GM12878 (cell line): ENCODE results near the gene CHN1. TPM values are rescaled to one million over a fixed set of nuclear protein-coding genes. Genes with fewer than 3 reads are reported as not detected.

ENCODE experiments used
- FOXK2 ChIP-seq: fragments of 450-650 bp; IDR thresholded peaks from 2 replicates; pipeline ENCODE4 v1.6.1; 2017; ENCODE audit warnings: mild to moderate bottlenecking, moderate library complexity
- GATAD2B ChIP-seq: fragments of 450-650 bp; conservative IDR thresholded peaks from 2 replicates; pipeline ENCODE4 v1.6.1; 2017; ENCODE audit warnings: low read depth, mild to moderate bottlenecking, moderate library complexity
- HDGF ChIP-seq: fragments of 450-650 bp; IDR thresholded peaks from 2 replicates; pipeline ENCODE4 v1.6.1; 2016; ENCODE audit warnings: antibody characterized with exemption
- MTA2 ChIP-seq: fragments of 450-650 bp; IDR thresholded peaks from 2 replicates; pipeline ENCODE4 v1.6.1; 2016; ENCODE audit warnings: low read depth, mild to moderate bottlenecking, moderate library complexity
- NFXL1 ChIP-seq: fragments of 450-650 bp; IDR thresholded peaks from 2 replicates; pipeline ENCODE4 v1.6.1; 2017; ENCODE audit warnings: antibody characterized with exemption, mild to moderate bottlenecking, borderline replicate concordance
- RAD21 ChIP-seq: IDR thresholded peaks from 2 replicates; pipeline ENCODE4 v1.6.1; 2011; ENCODE audit warnings: mild to moderate bottlenecking, low read depth, low read length, moderate library complexity; ENCODE audit not compliant: insufficient read depth
- SMC3 ChIP-seq: IDR thresholded peaks from 2 replicates; pipeline ENCODE4 v1.6.1; 2011; ENCODE audit warnings: low read length, improper control_type of control experiment, borderline replicate concordance
- TBL1XR1 ChIP-seq: IDR thresholded peaks from 2 replicates; pipeline ENCODE4 v1.6.1; 2012; ENCODE audit warnings: low read depth, low read length, improper control_type of control experiment
- TCF3 ChIP-seq: IDR thresholded peaks from 2 replicates; pipeline ENCODE4 v1.6.1; 2012; ENCODE audit warnings: low read depth, mild to moderate bottlenecking, low read length, borderline replicate concordance; ENCODE audit not compliant: insufficient read depth
- ZZZ3 ChIP-seq: IDR thresholded peaks from 2 replicates; pipeline ENCODE4 v1.6.1; 2011; ENCODE audit warnings: low read depth; ENCODE audit not compliant: control insufficient read depth, insufficient read length
- polyA plus RNA-seq, 11 experiments: library from polyadenylated mRNA; depleted of rRNA in 4 of 11; unstranded in 6 of 11; stranded (reverse) in 5 of 11; fragments of >200 nt; fragmentation: Nextera tagmentation in 4 of 11; fragmentation: Illumina TruSeq in 1 of 11; extraction: Ambion mirVana in 4 of 11; extraction: Trizol in 1 of 11; gene quantifications; 1 replicate in 1 of 11; 2 replicates in 10 of 11; pipeline versions ENCODE4 v1.2.1 to v1.2.3, GENCODE V29; 2011 to 2016; ENCODE audit warnings: inconsistent platforms in 2 of 11, missing spikeins in 2 of 11, low read depth in 1 of 11
- total RNA-seq, 4 experiments: library from RNA; depleted of rRNA in 3 of 4; stranded (reverse); fragments of >200 nt in 3 of 4; fragmentation: Illumina TruSeq in 1 of 4; extraction: Trizol in 1 of 4; gene quantifications; 2 replicates each; pipeline versions ENCODE4 v1.2.1 to v1.2.3, GENCODE V29; 2013 to 2021
- TF ChIP-seq, protein P1 (sequence below), 3 experiments: IDR thresholded peaks in 2 of 3; conservative IDR thresholded peaks in 1 of 3; 2 replicates each; pipeline ENCODE4 v1.5.1; 2011; ENCODE audit warnings: low read depth in 3 of 3, low read length in 3 of 3, mild to moderate bottlenecking in 3 of 3, control low read depth in 2 of 3, moderate library complexity in 2 of 3, inconsistent platforms in 1 of 3, mixed read lengths in 1 of 3; ENCODE audit not compliant: control insufficient read depth in 2 of 3, insufficient read depth in 1 of 3; ENCODE audit errors: extremely low read depth in 1 of 3

The CHN1 gene
- total and polyA plus RNA-seq, 10 of the 15 experiments (the other 5 are each of a cell fraction or from before 2014, with no cell fraction given), result 0.18 to 0.92 (median 0.53) TPM; not detected in 1

DNA sequence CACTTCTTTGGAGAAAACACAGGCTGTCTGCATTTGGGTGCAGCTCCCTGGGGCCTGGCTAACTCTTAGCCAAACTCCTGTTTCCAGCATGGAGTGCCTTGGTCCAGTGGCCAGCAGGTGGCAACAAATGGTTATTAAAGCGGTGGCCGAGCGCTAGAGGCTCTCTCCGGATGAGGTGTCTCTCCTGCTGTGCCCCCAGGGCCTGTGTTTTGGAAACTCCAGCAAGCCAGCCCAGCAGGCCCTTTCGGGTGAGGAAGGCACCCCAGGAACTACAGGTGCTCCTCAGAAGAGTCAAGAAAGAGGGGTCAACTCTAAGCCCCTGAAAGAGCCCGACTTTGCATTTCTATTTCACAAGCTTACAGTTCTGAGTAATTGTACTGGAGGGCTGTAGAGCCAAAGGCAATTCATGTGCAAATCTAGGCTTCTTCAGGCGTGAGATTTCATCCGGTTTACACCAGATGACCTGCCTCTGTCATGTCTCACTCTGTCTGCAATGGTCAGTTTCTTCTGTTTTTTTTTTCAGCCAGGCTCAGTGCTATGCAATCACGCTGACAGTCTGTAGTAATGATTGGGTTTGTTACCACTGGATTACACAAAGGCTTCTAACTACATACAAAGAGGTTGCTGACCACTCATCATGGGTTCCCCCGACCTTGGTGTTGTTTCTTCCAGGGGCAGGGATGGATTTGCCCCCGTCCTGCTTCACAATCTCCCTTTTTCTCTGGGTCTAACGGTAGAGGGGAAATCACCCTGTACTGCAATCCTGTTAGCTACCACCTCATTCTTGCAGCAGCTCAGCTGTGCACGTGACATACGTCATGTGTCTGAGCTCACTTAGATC, 233.3 kb downstream of the CHN1 start (continued):
- no peak for TF ChIP-seq HDGF
- TF ChIP-seq, protein P1, sequence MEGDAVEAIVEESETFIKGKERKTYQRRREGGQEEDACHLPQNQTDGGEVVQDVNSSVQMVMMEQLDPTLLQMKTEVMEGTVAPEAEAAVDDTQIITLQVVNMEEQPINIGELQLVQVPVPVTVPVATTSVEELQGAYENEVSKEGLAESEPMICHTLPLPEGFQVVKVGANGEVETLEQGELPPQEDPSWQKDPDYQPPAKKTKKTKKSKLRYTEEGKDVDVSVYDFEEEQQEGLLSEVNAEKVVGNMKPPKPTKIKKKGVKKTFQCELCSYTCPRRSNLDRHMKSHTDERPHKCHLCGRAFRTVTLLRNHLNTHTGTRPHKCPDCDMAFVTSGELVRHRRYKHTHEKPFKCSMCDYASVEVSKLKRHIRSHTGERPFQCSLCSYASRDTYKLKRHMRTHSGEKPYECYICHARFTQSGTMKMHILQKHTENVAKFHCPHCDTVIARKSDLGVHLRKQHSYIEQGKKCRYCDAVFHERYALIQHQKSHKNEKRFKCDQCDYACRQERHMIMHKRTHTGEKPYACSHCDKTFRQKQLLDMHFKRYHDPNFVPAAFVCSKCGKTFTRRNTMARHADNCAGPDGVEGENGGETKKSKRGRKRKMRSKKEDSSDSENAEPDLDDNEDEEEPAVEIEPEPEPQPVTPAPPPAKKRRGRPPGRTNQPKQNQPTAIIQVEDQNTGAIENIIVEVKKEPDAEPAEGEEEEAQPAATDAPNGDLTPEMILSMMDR (IDR thresholded peaks at IDR 0.05 in 2 of 3, conservative IDR thresholded peaks at IDR 0.05 in 1 of 3; ENCODE audit: control insufficient read depth in 2 of 3, extremely low read depth in 1 of 3, insufficient read depth in 1 of 3, low read depth in 3 of 3, low read length in 3 of 3), result peak; percentile 50 to 72 (median 70)
- no peak for TF ChIP-seq MTA2
- no peak for TF ChIP-seq NFXL1
- no peak for TF ChIP-seq TBL1XR1
- TF ChIP-seq TCF3, result no peak
- peak; percentile 67 for TF ChIP-seq RAD21
- TF ChIP-seq ZZZ3, result no peak
- TF ChIP-seq FOXK2, result no peak
- TF ChIP-seq GATAD2B, result no peak
- TF ChIP-seq SMC3, result peak; percentile 61; the same call in 1 of the 2 replicates
